Measurements from ENCODE around the gene LRRC41.
"Not testable (repeated sequence)": the region's sequence is repeated elsewhere in the genome, so short reads cannot be mapped to it uniquely, and the experiment has no call there.

The LRRC41 gene

GRCh38 chr1:46284058-46284457 lies 19.4 kb downstream of the LRRC41 start:
- DNase-seq = no peak

DNA sequence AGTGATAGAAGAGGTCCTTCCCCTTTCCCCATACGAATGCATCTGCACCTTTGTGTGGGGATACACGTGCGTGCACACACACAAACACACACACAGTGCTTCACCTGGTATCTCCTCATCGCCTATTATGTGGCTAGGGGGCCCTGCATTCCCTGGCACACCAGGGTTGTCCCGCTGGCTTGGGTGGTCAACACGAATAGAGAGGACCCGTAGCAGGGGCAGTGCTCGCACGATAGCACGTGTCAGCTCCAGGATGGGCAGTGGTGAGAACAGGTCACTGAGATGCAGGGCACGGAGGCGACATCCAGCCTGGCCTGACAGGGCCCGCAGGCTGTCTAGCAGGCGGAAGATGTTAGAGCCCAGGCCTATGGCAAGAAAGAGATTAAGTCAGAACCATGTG lies 22.4 kb downstream of the LRRC41 start:
- DNase-seq = no peak

GRCh38 chr1:46280092-46280491 lies 23.3 kb downstream of the LRRC41 start:
- DNase-seq = no peak

- DNase-seq = no peak
Observed at GRCh38 chr1:46278807-46279206, 24.6 kb downstream of the LRRC41 start.

- no peak for DNase-seq
Observed at GRCh38 chr1:46277658-46278373, 25.6 kb downstream of the LRRC41 start.

DNA sequence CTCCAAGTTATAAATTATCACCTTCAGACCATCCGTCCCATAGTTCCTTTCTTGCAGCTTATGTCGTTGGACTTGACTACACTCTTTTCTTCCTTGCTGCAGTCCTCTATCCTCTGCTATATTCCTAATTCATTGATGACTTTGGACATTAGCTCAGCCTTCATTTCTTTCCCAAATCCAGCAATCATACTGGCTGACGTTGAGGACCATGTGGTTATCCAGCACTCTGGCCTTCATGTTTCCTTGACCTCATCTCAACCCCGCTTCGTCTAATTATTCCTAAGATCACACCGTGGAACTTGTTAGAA lies 28.4 kb downstream of the LRRC41 start:
- no peak for DNase-seq

- DNase-seq = no peak
Observed at GRCh38 chr1:46274225-46275029, 29.0 kb downstream of the LRRC41 start.

- DNase-seq = no peak
Observed at GRCh38 chr1:46268578-46268977, 34.8 kb downstream of the LRRC41 start.

- no peak for DNase-seq
Observed at GRCh38 chr1:46263146-46263545, 40.3 kb downstream of the LRRC41 start.

DNA sequence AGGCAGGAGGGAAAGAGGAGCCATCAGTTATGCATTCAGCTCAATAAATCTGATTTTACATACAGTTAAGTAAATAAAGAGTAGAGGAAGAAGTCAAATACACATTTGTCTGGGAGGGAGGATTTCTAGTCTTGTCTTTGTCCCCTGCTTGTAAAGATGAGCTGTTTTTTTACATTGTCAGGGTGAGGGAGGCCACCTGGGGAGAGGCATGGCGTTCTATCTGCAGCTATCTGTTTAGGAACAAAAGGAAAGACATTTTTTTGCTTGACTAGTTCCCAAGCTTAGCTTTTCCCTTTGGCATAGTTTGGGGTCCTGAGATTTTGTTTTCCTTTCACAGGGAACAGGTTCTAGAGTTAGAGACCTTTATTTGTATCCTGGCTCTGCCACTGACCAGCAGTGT lies 40.9 kb downstream of the LRRC41 start:
- no peak for DNase-seq

- no peak for DNase-seq
Observed at GRCh38 chr1:46256523-46256922, 46.9 kb downstream of the LRRC41 start.

- DNase-seq = no peak
Observed at GRCh38 chr1:46254668-46255067, 48.7 kb downstream of the LRRC41 start.

GRCh38 chr1:46248122-46248920 lies 55.1 kb downstream of the LRRC41 start:
- peak; percentile 49 for DNase-seq

GRCh38 chr1:46247436-46248121 lies 55.8 kb downstream of the LRRC41 start, which contains the start of gene RAD54L:
RAD54L (plus strand) TSS chr1:46247763; CDS start chr1:46248406, 643 bp downstream.
- DNase-seq = peak; percentile 98

GRCh38 chr1:46246548-46247435 lies 56.6 kb downstream of the LRRC41 start:
- no peak for DNase-seq

- not testable (repeated sequence) for DNase-seq
Observed at GRCh38 chr1:46246136-46246535, 57.3 kb downstream of the LRRC41 start.

DNA sequence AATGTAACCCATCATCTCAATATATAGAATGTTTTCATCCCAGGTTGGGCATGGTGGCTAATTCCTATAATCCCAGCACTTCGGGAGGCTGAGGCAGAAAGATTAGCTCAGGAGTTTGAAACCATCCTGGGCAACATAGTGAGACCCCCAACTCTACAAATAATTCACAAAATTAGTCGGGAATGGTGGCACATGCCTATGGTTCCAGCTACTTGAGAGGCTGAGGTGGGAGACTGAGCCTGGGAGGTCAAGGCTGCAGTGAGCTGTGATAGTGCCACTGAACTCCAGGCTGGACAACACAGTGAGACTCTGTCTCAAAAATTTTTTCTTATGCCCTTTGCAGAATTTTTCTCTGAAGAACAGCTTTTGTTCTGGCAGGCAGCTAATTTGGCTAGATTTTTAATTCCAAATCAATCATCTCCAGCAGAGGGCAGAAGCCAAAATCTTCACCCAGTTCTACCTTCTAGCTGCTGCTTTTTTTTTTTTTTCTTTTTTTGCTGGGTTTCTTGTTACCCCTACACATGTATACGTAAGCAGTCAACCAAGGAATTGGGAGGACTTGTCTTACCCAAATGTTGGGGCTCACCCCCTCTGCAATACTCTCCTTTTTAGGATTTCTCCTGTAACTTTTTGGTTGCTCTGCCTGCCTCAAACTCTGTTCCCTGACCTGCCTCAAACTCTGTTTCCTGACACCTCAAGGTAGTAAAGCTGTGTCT lies 58.6 kb downstream of the LRRC41 start:
- DNase-seq = no peak

DNA sequence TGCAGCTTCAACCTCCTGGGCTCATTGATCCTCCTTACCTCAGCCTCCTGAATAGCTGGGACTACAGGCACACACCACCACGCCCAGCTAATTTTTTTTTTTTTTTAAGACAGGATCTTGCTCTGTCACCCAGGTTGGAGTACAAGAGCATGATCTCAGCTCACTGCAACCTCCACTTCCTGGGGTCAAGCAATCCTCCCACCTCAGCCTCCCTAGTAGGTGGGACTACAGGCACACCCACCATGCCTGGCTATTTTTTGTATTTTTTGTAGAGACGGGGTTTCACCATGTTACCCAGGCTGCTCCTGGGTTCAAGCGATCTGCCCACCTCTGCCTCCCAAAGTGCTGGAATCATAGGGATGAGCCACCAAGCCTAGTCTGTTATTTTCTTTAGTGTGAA lies 59.6 kb downstream of the LRRC41 start:
- not testable (repeated sequence) for DNase-seq

DNA sequence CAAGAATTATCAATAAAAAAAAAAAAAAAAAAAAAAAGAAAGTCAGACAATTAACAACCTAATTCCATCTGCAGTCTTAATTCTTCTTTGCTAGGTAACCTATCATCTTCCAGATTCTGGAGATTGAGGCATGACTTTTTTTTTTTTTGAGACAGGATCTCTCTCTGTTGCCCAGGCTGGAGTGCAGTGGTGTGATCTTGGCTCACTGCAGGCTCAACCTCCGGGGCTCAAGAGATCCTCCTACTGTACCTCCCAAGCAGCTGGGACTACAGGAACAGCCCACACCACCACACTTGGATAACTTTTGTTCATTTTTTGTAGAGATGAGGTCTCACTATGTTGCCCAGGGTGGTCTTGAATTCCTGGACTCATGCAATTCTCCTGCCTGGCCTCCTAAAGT lies 60.5 kb downstream of the LRRC41 start:
- no peak for DNase-seq

DNA sequence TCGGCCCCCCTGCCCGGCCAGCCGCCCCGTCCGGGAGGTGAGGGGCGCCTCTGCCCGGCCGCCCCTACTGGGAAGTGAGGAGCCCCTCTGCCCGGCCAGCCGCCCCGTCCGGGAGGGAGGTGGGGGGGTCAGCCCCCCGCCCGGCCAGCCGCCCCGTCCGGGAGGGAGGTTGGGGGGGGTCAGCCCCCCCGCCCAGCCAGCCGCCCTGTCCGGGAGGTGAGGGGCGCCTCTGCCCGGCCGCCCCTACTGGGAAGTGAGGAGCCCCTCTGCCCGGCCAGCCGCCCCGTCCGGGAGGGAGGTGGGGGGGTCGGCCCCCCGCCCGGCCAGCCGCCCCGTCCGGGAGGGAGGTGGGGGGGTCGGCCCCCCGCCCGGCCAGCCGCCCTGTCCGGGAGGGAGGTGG lies 61.7 kb downstream of the LRRC41 start:
- DNase-seq = not testable (repeated sequence)

DNA sequence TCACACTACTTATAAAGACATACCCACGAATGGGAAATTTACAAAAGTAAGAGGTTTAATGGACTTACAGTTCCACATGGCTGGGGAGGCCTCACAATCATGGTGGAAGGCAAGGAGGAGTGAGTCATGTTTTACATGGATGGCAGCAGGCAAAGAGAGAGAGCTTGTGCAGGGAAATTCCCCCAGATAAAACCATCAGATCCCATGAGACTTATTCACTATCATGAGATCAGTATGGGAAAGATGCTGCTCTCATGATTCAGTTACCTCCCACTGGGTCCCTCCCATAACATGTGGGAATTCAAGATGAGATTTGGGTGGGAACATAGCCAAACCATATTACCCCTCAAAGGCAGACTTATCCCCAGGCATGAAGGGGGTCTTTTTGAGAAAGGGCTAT lies 64.6 kb downstream of the LRRC41 start:
- DNase-seq = not testable (repeated sequence)

Data from right forelimb (tissue), 1 donor.